ENCODE data around the gene EEF1G.
"Not testable (repeated sequence)": the region's sequence is repeated elsewhere in the genome, so short reads cannot be mapped to it uniquely, and the experiment has no call there.

- TF ChIP-seq CTCF (conservative IDR thresholded peaks at IDR 0.05); EZH2 (IDR thresholded peaks at IDR 0.05; ENCODE audit: low read depth): not testable (repeated sequence)
Measured at GRCh38 chr11:62616957-62617356, 43.3 kb upstream of the EEF1G start.
